GM10847 (cell line): ENCODE measurements around the gene OR5H2.

Experiments
- POLR2A ChIP-seq: IDR thresholded peaks from 2 replicates; pipeline ENCODE4 v1.6.1; 2011; ENCODE audit not compliant: insufficient read length; ENCODE audit errors: extremely low read depth

Gene OR5H2

DNA sequence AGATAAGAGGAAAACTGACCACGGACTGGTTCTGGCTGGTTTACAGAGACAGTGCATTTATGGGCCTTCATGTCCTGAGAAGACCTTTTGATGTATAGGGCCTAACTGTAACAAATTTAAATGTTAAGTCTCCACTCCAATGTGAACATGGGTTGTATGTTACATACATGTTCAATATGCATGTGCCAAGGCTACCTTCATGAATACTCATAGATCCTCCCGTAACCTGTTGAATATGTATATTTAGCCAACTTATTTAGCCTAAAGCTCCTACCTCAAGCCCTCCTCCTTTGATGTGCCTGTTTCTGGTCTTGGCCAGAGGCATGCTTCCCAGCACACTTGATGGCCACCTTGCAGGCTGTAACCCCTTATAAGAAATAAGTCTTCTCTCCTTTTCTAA is at the start of gene OR5H2:
Gene OR5H2, plus strand, starts transcription at position 301 of the 400 bp plus-strand sequence. CDS start 398 bp downstream, outside the sequence.
- no peak for TF ChIP-seq POLR2A

DNA sequence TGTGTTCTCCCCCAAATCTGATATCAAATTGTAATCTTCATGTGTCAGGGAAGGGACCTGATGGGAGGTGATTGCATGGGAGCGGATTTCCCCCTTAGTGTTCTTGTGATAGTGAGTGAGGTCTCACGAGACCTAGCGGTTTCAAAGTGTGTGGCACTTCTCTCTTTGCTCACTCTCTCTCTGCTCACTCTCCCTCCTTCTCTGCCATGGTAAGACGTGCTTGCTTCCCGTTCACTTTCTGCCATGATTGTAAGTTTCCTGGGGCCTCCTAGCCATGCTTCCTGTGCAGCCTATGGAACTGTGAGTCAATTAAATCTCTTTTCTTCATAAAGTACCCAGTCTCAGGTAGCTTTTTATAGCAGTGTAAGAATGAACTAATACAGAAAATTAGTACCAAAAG is 48.8 kb upstream of the OR5H2 start:
- no peak for TF ChIP-seq POLR2A

DNA sequence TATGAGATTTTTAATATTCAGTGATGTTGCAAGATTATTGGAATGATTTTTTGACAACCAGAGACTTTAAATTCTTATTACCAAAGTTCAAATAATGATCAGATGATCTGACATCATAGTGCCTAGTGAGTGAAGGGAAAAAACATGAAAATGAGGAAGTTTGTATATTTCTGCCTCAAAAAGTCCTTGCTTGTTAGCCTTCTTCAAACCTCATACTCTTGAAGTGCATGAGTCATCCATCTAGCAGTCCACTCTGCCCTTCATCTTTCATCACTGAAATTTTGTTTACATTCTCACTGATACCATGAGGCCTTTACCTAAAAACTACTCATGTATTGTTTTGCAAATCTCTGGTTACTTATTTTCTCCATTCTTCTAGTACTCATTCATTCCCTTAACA is 42.2 kb upstream of the OR5H2 start:
- no peak for TF ChIP-seq POLR2A

DNA sequence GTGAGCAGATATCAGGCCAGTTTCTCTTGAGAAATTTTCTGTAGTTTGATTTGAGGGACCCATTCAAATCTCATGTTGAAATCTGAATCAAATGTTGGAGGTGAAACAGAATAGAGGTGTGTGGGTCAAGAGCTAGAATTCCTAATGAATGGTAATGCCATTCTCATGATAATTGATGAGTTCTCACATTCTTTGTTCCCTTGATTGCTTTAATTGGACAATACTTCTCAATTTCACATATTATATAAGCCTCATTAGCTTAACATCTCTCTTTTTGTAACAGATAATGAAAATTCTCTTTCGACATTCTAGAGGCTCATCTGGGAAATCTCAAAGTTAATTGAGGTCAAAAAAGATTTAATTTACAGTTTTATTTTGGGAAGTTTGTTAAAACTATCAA is 40.1 kb upstream of the OR5H2 start:
- no peak for TF ChIP-seq POLR2A

DNA sequence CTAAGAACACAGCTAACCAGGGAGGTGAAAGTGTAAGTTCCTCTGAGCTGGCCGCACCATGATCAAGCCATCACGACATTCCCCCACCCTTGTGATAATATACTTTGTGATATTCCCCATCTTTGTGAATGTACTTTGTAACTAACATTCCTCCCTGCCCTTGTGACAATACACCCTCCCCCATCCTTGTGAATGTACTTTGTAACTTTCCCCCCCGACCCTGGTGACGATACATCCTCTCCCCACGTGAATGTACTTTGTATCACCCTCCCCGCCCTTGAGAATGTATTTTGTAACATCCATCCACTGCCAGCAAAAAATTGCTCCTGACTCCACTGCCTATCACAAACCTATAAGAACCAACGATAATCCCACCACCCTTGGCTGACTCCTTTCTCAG is 38.5 kb upstream of the OR5H2 start:
- no peak for TF ChIP-seq POLR2A

DNA sequence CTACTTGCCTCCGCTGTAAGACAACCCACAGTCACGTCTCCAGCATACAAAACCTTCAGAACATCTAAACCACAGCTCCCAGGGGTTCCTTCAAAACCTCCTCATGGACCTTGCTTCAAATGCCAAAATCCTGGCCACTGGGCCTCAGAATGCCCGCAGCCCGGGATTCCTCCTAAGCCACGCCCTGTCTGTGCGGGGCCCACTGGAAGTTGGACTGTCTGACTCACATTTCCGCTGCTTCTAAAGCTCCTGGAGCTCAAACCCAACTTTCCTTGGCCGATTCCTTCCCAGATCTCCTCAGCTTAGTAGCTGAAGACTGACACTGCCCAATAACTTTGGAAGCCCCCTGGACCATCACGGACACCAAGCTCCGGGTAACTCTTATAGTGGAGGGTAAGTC is 36.2 kb upstream of the OR5H2 start:
- no peak for TF ChIP-seq POLR2A

DNA sequence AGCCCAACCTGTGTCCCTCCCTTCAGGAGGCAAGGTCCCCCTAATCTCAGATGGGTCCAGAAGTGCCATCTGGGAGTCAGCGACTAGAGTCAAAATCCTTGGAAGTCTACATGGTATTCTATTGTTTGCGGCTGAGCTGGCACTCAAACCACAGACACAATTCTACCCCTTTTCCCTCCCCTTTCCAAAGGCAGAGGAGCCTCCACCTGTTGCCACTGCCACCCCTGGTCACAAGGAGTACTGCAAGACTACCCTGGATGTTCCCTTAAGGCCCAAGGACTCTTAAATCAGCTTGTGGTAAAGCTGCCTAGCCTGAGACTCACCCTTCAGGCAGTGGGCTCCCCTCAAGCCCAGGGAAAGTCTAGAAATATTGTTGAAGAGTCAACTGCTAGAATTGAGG is 22.6 kb upstream of the OR5H2 start:
- TF ChIP-seq POLR2A: no peak

DNA sequence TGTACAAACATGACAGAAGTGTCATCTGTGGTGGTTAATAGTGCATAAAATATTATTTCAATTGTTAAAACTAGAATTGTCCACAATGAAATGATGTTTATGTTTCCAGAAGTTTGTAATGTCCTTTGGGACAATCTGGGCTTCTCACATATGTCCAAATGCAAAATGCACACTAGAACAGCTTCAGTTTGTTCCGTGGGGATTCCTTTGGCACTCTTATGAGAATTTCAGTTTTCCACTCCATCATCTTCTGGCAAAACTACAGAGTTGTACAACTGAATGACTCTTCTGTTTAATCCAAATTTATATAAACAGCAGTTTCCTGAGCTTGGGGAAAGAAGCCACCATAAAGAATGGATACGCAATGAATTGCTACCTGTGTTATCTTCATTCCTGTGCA is 20.3 kb upstream of the OR5H2 start:
- TF ChIP-seq POLR2A: no peak

DNA sequence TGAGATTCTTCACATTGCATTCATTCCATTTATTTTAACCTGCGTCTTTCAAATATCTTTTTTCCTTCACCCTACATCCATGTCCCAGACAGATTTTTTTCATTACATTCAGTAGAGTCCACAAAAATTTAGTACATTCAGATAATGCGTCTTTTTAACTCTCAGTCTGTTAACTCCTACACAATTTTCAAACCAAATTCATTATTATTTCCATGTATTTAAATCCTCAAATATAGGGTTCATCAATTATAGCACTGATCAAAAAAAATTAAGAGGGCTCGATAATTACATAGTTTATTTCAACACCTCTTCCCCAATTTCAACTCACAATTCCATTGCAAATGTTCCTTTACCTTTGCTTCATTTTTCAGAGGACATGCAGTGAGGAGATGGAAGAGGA is 18.4 kb upstream of the OR5H2 start, which contains the start of gene OR5H6:
Gene OR5H6, plus strand, starts transcription at position 301 of the 400 bp plus-strand sequence. Its CDS starts 89 bp downstream, at position 390.
- no peak for TF ChIP-seq POLR2A

DNA sequence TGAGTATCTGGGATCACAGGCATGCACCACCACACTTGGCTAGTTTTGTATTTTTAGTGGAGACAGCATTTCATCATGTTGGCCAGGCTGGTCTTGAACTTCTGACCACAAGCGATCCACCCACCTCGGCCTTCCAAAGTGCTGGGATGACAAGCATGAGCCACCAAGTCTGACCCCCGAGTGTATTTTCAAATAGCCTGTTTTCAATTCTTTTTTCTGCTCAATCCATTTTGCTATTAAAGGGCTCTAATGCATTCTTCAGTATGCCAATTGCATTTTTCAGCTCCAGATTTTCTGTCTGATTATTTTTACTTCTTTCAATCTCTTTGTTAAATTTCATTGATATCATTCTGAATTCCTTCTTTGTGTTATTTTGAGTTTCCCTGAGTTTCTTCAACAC is 12.5 kb upstream of the OR5H2 start:
- no peak for TF ChIP-seq POLR2A

DNA sequence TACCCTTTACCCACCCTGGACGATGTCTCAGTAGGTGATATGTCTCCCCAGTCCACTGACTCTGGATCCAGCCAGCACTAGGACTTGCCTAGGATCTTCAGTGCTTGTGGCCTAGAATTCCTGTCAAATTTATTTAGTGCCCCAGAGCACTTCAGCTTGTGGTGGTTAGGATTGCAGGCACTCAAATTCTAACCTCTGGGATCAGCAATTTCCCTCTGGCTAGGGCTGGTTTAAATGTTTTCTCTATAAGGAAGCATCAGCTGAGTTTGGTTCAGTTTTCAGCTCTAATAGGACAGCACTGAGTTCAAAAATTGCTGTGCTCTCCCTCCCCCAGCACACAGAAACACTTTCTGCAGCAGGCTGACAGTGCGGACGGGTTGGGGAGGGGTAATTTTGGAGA is 10.2 kb upstream of the OR5H2 start:
- no peak for TF ChIP-seq POLR2A

DNA sequence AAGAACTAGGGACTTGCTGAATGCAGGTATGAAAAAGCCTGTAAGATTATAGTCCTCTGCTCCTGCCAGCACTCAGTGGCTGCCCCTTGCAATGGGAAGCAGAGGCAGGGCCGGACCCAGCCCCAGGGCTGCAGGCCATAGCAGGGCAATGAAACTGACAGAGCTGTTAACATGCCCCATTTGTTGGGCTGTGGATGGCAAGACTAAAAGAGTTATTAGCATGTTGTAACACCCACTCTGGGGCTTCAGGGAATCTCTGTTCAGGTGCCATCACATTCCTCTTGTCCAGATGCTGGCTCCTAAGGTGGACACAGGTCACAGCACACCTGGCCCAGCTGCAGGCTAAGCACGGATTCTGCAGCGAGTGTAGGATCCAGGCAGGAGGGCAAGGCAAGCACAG is 7.4 kb upstream of the OR5H2 start:
- no peak for TF ChIP-seq POLR2A

DNA sequence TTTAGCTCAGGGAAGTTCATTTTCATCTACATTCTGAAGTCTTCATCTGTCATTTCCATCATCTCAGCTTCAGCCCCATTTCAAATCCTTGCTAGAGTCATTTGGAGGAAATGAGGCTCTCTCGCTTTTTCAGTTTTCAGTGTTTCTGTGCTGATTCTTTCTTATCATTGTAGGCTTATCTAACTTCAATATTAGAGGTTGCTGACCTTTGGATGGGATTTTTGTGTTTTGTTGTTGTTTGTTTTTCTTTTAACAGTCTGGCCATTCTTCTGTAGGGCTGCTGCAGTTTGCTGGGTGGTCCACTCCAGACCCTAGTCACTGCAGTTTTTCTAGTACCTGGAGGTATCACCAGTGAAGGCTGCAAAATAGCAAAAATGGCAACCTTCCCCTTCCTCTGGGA is 8.6 kb downstream of the OR5H2 start:
- no peak for TF ChIP-seq POLR2A

DNA sequence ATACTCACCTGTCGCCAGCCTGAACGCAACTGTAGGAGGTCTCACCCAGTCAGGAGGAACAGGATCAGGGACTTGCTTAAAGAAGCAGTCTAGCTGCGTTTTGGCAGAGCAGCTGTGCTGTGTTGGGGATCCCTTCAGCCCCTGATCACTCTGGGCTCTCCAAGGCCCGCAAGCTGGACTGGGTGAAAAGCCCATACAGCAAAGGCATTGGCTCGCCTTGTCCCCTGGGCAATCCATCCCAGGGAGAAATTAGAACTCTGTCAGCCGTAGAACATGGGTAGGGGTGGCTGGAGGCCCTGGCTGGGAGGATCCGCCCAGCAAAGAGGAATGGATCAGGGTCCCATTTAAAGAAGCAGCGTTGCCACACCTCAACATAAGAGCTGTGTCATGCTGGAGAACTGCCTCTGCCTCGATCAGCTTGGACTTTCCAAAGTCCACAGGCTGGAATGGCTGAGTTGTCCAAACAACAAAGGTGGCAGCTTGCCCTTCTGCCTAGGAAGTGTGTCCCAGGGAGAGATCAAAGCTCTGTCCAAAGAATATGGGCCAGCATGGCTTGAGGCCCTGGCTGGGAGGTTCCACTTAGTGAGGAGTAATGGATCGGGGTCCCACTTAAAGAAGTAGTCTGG is 9.1 kb downstream of the OR5H2 start:
- no peak for TF ChIP-seq POLR2A

DNA sequence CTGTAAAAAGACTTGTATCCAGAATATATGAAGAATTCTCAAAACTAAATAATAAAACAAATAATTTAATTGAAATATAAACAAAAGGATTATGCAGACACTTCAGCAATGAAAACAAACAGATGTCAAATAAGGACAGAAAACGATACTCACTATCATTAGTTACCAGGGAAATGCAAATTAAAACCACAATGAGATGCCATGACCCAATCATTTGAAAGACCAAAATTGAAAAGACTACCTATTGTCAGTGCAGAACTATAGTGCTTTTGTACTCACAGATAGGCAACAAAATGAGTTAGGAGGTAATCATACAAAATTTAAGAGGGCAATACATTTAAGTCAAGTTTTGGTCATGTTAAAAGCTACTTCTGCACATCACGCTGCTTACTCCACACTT is 39.8 kb downstream of the OR5H2 start:
- no peak for TF ChIP-seq POLR2A

DNA sequence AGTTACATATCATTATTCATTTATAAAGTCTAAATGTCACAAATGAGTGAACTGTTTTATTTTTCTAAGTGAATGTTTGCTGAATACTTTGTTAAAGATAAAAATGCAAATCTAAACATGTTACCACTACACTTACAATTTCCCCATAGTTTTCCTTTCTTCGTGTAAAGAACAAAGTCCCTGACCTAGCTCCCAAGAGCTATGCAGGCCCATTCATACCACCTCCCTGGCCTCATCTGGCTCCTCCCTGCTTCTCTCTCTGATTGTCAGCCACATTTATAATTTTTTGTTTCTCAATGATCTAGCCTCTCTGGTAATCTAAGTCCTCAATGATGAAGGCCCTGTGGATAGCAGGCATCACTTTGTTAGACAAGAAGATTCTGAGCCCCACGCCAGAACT is 40.4 kb downstream of the OR5H2 start:
- TF ChIP-seq POLR2A: no peak

DNA sequence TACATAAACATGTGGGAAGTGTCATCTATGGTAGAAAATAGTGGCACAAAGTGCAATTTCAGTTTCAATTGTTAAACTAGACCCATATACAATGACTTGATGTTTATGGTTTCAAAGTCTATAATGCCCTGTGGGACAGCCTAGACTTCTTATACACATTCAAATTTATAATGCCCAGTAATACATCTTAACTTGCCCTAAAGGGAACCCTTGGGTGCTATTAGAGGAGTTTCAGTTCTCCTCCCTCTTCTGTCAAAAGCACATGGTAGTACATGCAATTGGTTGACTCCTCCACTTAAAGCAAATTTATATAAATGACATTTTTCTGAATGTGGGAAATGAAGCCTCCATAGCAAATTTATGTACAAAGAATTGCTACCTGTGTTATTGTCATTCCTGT is 41.1 kb downstream of the OR5H2 start:
- no peak for TF ChIP-seq POLR2A
